Activated naive CD8-positive, alpha-beta T cell treated with anti-CD3 and anti-CD28 coated beads, Interleukin-2, amount 10 ng/mL, durations not matched to agents 7 days and 5 days (primary cell): ENCODE data around the gene TADA2A. TPM values are rescaled to one million over a fixed set of nuclear protein-coding genes. Genes with fewer than 3 reads are reported as not detected.
A peak's percentile ranks its signal among the peaks of the same experiment; 100 is the strongest.
"Not testable (repeated sequence)": the region's sequence is repeated elsewhere in the genome, so short reads cannot be mapped to it uniquely, and the experiment has no call there.

Source experiments
- ATAC-seq: fragments of 150-1000 bp; cut with Tn5 transposase; one replicate; pipeline ENCODE4 v1.10.0; 2021; ENCODE audit warnings: low read depth, moderate library complexity
- POLR2A ChIA-PET: fragments of 350-600 bp; sonication (Branson Sonifier 250); formaldehyde crosslinking; loops from one replicate; lab custom pipeline; 2021; ENCODE audit warnings: antibody characterized with exemption; lab: Charles Lee
- DNase-seq: peaks from one replicate; pipeline ENCODE4 v3.0.0; 2021
- H3K27ac Mint-ChIP-seq: one replicate; pipeline ENCODE4 v1.8.0; 2022; ENCODE audit warnings: mild to moderate bottlenecking, mixed read lengths
- H3K27me3 Mint-ChIP-seq: one replicate; pipeline ENCODE4 v1.8.0; 2022; ENCODE audit warnings: mild to moderate bottlenecking, moderate library complexity, mixed read lengths
- H3K36me3 Mint-ChIP-seq: one replicate; pipeline ENCODE4 v1.8.0; 2021; ENCODE audit warnings: mild to moderate bottlenecking, mixed read lengths
- H3K4me1 Mint-ChIP-seq: one replicate; pipeline ENCODE4 v1.8.0; 2021; ENCODE audit warnings: mixed read lengths
- H3K4me3 Mint-ChIP-seq: one replicate; pipeline ENCODE4 v1.8.0; 2022; ENCODE audit warnings: mild to moderate bottlenecking, moderate library complexity, mixed read lengths
- H3K9me3 Mint-ChIP-seq: one replicate; pipeline ENCODE4 v1.8.0; 2021; ENCODE audit warnings: mixed read lengths
- total RNA-seq, 2 experiments: library from RNA; stranded (reverse); gene quantifications; one replicate each; pipeline ENCODE4 v1.2.3, GENCODE V29; 2021

The TADA2A gene
- total RNA-seq, 2 experiments from 2014 or later, result 34.5 to 35.8 TPM

DNA sequence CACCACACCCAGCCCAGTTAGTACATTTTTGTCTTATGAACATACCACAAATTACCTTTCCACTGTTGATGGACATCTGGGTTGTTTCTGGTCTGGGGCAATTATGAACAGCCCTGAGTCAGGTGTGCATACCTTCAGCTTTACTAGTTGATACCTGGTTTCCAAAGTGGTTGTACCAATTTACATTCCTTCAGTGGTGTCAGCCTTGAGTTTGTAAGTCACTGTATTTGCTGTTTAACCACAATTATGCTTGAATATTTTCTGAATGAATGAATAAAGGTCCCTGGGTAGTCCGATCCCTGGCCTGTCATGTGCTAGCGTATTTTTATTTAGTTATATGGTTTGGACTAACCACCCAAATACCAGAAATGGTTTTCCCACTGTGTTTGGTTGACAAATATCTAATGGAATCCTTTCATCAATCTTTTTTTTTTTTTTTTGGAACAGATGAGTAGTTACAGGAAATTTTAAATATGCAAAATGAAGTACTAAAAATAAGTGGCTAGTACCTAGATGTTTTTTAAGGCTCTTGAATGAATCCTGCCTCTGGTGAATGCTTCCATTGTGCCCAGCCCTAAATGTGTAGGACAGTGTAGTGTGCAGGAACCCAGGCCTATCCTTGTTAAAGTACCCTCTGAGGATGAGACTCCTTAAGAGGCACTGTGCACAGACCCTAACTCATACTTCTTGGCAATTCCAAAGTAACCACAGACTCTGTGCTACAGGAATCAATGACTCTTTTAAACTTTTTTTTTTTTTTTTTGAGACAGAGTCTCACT lies 86.8 kb downstream of the TADA2A start:
- H3K27me3 Mint-ChIP-seq, result no peaks in the 10 kb centered on the region
- POLR2A ChIA-PET, result no interaction called here
- H3K27ac Mint-ChIP-seq, result no peak overlapping the region

DNA sequence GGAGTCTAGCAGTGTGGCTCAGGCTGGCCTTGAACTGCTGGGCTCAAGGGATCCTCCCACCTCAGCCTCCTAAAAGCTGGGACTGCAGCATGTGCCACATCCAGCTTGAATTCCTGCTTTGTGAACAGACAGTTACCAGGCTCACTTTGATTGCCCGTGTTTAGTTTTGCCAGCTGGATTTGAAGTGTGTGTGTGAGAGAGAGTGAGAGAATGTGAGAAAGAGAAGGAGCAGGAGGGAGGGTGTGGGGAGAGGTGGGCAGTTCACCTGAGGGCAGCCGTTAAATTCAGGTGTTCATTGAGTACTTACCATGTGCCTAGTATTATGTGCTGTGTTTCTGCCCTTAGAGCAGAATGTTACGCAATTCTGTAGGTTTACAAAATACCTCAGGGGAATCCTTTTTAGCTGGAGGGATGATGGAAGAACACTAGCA lies 87.7 kb downstream of the TADA2A start:
- no peaks in the 10 kb centered on the region for H3K36me3 Mint-ChIP-seq
- ATAC-seq, result no peak
- H3K4me1 Mint-ChIP-seq, result peaks cover 14% of the 10 kb centered on the region
- H3K27me3 Mint-ChIP-seq, result no peaks in the 10 kb centered on the region
- no peak for DNase-seq
- no peaks in the 10 kb centered on the region for H3K9me3 Mint-ChIP-seq
- POLR2A ChIA-PET, result no interaction called here
- H3K4me3 Mint-ChIP-seq, result no peak overlapping the region
- H3K27ac Mint-ChIP-seq, result no peak overlapping the region

More for the DNA sequence above, 86.8 kb downstream of the TADA2A start:
- Mint-ChIP-seq H3K9me3 (no peaks in the 10 kb centered on the region), H3K4me1 (peaks cover 18% of the 10 kb centered on the region), H3K4me3 (no peak overlapping the region), H3K36me3 (no peaks in the 10 kb centered on the region)
- no peak for DNase-seq
- ATAC-seq, result no peak

DNA sequence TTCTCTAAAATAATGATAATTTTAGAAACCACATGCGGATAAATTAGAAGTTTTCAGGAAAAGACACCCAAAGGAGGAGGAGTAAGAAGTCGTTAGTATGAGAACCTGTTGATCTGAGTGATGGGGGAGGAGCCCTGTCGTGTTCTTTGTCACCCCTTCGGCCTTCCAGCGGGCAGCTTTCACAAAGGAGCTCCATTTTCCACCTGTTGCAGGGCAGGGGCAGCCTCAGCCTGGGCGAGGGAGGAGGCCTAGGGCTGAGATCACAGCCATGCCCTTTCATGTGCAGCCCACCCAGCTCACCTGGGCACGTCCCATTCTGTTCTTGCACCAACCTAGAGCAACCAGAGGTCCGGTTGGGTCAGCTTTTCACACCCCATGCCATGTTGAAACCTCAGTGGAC lies 88.3 kb downstream of the TADA2A start:
- no peak overlapping the region for H3K4me3 Mint-ChIP-seq
- POLR2A ChIA-PET, result interaction anchor here (1.3 kb wide), 1 partner anchor 12 kb away, joined by 3 read pairs; no protein-coding TSS in a partner anchor
- ATAC-seq, result no peak
- no peaks in the 10 kb centered on the region for H3K9me3 Mint-ChIP-seq
- peaks cover 14% of the 10 kb centered on the region for H3K4me1 Mint-ChIP-seq
- no peaks in the 10 kb centered on the region for H3K36me3 Mint-ChIP-seq
- H3K27me3 Mint-ChIP-seq, result no peaks in the 10 kb centered on the region
- no peak overlapping the region for H3K27ac Mint-ChIP-seq
- no peak for DNase-seq

DNA sequence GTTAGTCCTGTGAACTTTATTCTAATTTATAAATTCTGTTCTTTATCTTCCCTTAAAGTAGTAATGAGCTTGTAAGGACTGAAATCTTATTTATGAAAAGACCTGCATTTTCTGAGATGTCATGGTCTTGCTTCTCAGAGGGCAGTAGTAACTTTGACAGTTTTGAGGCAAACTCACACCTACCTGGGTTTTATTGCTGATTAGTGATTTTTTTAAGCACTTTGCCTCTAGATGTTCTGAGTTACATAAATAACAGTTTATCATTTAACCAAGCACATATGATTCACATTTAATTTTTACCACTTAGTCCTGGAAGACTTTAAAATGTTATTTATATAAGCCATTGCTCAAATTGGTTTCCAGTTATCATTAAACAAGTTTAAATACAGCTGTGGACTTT lies 93.7 kb downstream of the TADA2A start:
- DNase-seq (no peak), ATAC-seq (no peak)
- Mint-ChIP-seq H3K27me3 (no peaks in the 10 kb centered on the region), H3K9me3 (no peaks in the 10 kb centered on the region), H3K27ac (no peak overlapping the region), H3K36me3 (no peaks in the 10 kb centered on the region), H3K4me1 (peaks cover 2% of the 10 kb centered on the region), H3K4me3 (no peak overlapping the region)
- POLR2A ChIA-PET, result interaction anchor here (0.6 kb wide), 1 partner anchor 1823 kb away, joined by 4 read pairs; no protein-coding TSS in a partner anchor

DNA sequence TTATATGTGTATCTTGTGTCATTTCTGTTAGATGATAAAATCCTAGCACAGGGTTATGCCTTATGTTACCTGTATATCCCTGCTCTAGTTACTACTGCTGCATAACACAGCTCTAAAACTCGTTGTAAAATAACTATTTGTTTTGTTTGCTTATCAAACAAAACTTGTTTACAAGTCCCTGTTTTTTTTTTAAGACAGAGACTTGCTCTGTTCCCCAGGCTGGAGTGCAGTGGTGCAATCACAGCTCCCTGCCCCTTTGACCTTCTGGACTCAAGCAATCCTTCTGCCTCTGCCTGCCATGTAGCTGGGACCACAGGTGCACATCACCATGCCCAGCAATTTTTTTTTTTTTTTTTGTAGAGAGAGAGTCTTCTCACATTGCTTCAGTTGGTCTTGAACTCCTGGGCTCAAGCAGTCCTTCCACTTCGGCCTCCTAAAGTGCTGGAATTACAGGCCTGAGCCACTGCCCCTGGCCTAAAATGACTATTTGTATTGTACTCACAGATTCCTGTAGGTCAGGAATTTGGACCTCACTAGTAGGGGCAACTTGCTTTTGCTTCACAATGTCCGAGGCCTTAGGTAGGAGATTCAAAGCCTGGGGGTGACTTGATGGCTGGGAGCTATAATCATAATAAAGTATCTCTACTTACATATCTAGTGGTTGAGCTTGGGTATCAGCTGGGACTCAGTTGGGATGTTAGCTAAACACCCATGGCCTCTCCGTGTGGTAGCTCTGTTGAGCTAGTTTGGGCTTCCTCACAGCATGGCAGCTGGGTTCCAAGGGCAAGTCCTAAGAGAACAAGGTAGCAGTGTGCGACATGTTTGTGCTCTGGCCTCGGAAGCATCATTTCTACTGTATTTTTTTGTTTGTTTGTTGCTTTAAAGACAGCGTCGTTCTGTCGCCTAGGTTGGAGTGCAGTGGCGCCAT lies 95.6 kb downstream of the TADA2A start:
- Mint-ChIP-seq H3K4me1 (peaks cover 9% of the 10 kb centered on the region), H3K27ac (no peak overlapping the region), H3K36me3 (peaks cover 3% of the 10 kb centered on the region), H3K27me3 (no peaks in the 10 kb centered on the region), H3K4me3 (no peak overlapping the region), H3K9me3 (no peaks in the 10 kb centered on the region)
- DNase-seq (no peak), ATAC-seq (no peak)
- POLR2A ChIA-PET, result no interaction called here

DNA sequence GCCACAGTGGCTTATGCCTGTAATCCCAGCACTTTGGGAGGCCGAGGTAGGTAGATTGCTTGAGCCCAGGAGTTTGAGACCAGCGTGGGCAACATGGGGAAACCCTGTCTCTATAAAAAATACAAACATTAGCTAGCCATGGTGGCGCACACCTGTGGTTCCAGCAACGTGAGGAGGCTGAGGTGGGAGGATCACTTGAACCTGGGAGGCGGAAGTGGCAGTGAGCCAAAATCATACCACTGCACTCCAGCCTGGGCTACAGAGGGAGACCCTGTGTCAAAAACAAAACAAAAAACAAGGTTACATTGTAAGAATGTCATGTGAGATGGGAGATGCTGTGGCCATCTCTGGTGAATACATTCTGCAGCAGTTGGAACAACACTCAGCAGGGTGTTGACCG lies 96.5 kb downstream of the TADA2A start:
- H3K4me3 Mint-ChIP-seq, result no peak overlapping the region
- H3K27ac Mint-ChIP-seq, result no peak overlapping the region
- no peak for DNase-seq
- H3K36me3 Mint-ChIP-seq, result peaks cover 3% of the 10 kb centered on the region
- POLR2A ChIA-PET, result no interaction called here
- H3K4me1 Mint-ChIP-seq, result peaks cover 9% of the 10 kb centered on the region
- H3K27me3 Mint-ChIP-seq, result no peaks in the 10 kb centered on the region
- no peak for ATAC-seq
- H3K9me3 Mint-ChIP-seq, result no peaks in the 10 kb centered on the region

DNA sequence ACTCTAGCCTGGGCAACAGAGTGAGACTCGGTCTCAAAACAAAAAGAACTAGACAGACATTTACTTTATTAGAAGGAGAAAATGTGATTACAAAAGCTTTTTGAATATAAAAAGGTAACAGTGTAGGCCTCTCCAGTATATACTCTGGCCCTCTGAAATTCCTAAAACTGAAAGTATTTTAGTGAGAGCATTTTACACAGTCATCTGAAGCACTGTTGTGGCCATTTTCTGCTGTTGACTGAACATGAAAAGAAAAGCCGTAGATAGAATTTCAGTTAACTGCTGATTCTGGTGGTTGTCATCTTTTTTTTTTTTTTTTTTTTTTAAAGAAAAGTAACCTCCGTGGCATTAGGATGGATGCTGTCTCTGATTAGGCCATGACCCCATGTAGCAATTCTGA lies 98.6 kb downstream of the TADA2A start:
- no peaks in the 10 kb centered on the region for H3K27me3 Mint-ChIP-seq
- peaks cover 3% of the 10 kb centered on the region for H3K36me3 Mint-ChIP-seq
- peaks cover 9% of the 10 kb centered on the region for H3K4me1 Mint-ChIP-seq
- no peak overlapping the region for H3K4me3 Mint-ChIP-seq
- H3K27ac Mint-ChIP-seq, result no peak overlapping the region
- ATAC-seq, result no peak
- DNase-seq, result no peak
- H3K9me3 Mint-ChIP-seq, result no peaks in the 10 kb centered on the region
- POLR2A ChIA-PET, result no interaction called here

DNA sequence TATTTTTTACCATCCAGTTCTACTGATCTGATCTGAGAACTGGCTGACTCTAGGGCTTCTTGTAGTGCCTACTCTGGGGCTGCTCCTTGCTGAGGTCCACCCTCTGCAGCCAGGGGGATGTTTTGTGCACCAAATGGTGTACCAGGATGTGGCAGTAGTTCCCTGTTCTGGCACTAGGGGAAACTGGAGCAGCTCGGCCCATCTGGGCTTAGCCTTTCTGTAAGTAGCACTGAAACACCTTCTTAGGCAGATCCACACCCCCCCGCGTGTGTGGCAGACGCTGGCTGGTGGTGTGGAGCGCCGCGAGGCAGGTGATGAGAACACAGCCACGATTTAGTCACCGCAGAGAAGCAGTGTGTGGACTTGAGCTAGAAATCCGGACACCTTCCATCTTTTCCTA lies 100.0 kb downstream of the TADA2A start:
- POLR2A ChIA-PET, result no interaction called here
- no peaks in the 10 kb centered on the region for H3K9me3 Mint-ChIP-seq
- peaks cover 6% of the 10 kb centered on the region for H3K36me3 Mint-ChIP-seq
- DNase-seq (no peak), ATAC-seq (peak; percentile 80)
- H3K27ac Mint-ChIP-seq, result no peak overlapping the region
- no peak overlapping the region for H3K4me3 Mint-ChIP-seq
- peaks cover 12% of the 10 kb centered on the region for H3K4me1 Mint-ChIP-seq
- H3K27me3 Mint-ChIP-seq, result no peaks in the 10 kb centered on the region

DNA sequence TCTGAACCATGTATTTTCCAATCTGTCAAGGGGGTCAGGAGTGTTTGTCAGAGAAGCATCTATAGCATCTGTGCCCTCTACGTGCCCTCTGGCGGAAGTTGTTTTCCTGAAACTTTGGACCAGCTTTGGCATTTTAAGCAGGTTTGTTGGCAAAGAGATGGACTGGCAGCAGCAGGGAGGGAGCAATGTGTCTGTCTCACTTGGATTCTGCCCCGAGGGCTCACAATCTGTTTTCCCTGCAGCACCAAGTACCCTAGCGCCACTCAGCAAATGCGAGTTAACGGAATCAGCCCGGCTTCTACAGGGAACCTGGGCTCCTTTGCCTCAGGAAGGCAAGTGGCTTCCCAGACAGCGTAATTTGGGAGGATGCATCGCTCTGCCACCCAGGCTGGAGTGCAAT lies 100.4 kb downstream of the TADA2A start:
- POLR2A ChIA-PET, result no interaction called here
- H3K27ac Mint-ChIP-seq, result no peak overlapping the region
- ATAC-seq (no peak), DNase-seq (no peak)
- H3K4me1 Mint-ChIP-seq, result peaks cover 12% of the 10 kb centered on the region
- H3K36me3 Mint-ChIP-seq, result peaks cover 6% of the 10 kb centered on the region
- no peaks in the 10 kb centered on the region for H3K27me3 Mint-ChIP-seq
- no peaks in the 10 kb centered on the region for H3K9me3 Mint-ChIP-seq
- no peak overlapping the region for H3K4me3 Mint-ChIP-seq

DNA sequence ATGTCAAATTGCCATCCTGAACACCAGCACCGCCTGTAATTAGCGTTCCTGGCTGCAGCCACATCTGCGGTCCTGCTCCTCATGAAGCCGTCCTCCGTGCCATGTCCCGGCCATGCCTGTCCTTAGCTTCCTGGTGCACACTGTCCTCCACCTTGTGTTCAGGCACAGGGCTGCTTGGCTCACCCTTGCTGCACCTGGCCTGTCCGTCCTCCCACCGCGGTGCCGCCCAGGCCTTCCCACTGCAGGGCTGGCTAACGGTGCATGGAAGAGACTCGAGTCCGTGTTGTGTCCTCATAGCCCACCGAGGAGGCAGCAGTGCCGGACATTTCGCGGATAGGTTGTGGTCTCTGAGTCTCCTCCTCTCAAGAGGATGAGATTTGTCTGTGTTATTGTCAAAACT lies 103.4 kb downstream of the TADA2A start:
- DNase-seq (no peak), ATAC-seq (no peak)
- Mint-ChIP-seq H3K36me3 (peaks cover 6% of the 10 kb centered on the region), H3K27ac (no peak overlapping the region), H3K4me1 (peaks cover 12% of the 10 kb centered on the region), H3K4me3 (no peak overlapping the region), H3K27me3 (no peaks in the 10 kb centered on the region), H3K9me3 (no peaks in the 10 kb centered on the region)
- POLR2A ChIA-PET, result no interaction called here

DNA sequence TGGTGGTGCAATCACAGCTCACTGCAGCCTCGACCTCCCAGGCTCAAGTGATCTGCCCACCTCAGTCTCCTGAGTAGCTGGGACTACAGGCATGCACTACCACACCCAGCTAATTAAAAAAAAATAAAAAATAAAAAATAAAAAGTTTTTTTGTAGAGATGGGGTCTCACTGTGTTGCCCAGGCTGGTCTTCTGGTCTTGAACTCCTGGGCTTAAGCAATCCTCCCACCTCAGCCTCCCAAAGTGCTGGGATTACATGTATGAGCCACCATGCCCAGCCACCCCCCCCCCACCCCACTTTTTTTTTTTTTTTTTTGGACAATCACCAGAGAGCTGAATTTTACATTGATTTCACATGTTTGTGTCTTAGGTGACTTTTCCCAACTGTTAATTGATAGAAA lies 105.0 kb downstream of the TADA2A start:
- not testable (repeated sequence) for H3K27ac Mint-ChIP-seq, H3K27me3 Mint-ChIP-seq, H3K9me3 Mint-ChIP-seq, ATAC-seq, DNase-seq, H3K4me3 Mint-ChIP-seq, H3K4me1 Mint-ChIP-seq, H3K36me3 Mint-ChIP-seq
- POLR2A ChIA-PET, result interaction anchor here (0.6 kb wide), 1 partner anchor 319 kb away, joined by 3 read pairs; no protein-coding TSS in a partner anchor

DNA sequence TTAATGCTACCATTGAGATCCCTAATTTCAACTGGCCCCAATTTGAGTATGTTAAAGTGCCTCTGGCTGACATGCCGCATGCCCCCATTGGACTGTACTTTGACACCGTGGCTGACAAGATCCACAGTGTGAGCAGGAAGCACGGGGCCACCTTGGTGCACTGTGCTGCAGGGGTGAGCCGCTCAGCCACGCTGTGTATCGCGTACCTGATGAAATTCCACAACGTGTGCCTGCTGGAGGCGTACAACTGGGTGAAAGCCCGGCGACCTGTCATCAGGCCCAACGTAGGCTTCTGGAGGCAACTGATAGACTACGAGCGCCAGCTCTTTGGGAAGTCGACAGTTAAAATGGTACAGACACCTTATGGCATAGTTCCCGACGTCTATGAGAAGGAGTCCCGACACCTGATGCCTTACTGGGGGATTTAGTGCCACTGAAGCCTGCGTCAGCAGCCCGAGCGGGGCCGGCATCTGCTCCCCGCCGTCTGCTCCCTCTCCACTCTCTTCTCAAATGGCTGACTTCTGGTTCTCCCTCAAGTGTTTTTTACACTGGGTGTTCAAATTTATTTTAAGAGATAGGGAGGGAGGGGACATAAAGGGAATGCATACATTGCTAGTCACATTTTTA lies 105.9 kb downstream of the TADA2A start:
- DNase-seq (no peak), ATAC-seq (no peak)
- Mint-ChIP-seq H3K4me3 (no peak overlapping the region), H3K27me3 (no peaks in the 10 kb centered on the region), H3K4me1 (peaks cover 3% of the 10 kb centered on the region), H3K27ac (no peak overlapping the region), H3K9me3 (no peaks in the 10 kb centered on the region), H3K36me3 (peaks cover 9% of the 10 kb centered on the region)
- POLR2A ChIA-PET, result no interaction called here

DNA sequence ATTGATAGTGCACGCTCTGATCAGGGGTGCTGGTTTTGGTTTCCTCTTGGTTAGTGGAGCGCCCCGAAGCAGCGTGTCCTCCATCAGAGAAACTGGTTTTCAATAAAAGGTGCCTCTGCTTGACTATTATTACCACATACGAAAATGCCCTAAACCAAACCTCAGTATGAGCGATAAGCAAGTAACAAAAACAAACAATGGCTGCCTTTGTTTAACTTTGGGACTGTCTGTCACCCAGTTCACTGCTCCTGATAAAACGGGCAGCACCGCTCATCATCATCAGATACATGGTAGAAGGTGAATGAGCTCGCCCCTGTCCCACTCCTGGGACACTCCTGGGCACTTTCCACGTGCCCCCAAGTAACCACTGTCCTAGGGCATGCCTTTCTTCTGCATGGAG lies 107.0 kb downstream of the TADA2A start:
- Mint-ChIP-seq H3K27ac (no peak overlapping the region), H3K9me3 (no peaks in the 10 kb centered on the region), H3K36me3 (peaks cover 17% of the 10 kb centered on the region), H3K27me3 (no peaks in the 10 kb centered on the region), H3K4me3 (no peak overlapping the region), H3K4me1 (peaks cover 3% of the 10 kb centered on the region)
- no peak for DNase-seq
- POLR2A ChIA-PET, result no interaction called here
- ATAC-seq, result no peak
